Endometrium (tissue), 2 donors: ENCODE measurements around the gene RPS25.
"Not testable (repeated sequence)": the region's sequence is repeated elsewhere in the genome, so short reads cannot be mapped to it uniquely, and the experiment has no call there.

Experiments
- FAIRE-seq: peaks from 2 replicates; lab custom pipeline; 2012; peaks lifted over from hg19 to GRCh38; lab: Jason Lieb, UNC
- donor health status: control.
- donor health status: control.

The RPS25 gene

DNA sequence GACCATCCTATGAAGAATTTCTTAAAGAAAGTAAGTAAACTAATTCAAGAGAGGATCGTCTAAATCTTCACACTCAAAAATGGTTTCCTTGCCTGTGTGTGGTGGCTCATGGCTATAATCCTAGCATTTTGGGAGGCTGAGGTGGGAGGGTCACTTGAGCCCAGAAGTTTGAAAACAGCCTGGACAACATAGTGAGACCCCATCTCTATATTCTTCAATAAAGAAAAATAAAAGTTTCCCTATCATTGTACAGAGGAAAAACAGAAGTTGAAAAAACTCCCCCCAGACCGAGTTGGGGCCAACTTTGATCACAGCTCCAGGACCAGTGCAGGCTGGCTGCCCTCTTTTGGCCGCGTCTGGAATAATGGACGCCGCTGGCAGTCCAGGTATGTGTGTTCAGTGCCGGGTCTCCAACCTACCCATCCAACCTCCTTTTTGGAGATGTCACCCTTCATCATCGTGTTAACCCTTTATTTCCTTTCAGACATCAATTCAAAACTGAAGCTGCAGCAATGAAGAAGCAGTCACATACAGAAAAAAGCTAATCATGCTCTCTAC, 3.0 kb downstream of the RPS25 start:
- no peak for FAIRE-seq

DNA sequence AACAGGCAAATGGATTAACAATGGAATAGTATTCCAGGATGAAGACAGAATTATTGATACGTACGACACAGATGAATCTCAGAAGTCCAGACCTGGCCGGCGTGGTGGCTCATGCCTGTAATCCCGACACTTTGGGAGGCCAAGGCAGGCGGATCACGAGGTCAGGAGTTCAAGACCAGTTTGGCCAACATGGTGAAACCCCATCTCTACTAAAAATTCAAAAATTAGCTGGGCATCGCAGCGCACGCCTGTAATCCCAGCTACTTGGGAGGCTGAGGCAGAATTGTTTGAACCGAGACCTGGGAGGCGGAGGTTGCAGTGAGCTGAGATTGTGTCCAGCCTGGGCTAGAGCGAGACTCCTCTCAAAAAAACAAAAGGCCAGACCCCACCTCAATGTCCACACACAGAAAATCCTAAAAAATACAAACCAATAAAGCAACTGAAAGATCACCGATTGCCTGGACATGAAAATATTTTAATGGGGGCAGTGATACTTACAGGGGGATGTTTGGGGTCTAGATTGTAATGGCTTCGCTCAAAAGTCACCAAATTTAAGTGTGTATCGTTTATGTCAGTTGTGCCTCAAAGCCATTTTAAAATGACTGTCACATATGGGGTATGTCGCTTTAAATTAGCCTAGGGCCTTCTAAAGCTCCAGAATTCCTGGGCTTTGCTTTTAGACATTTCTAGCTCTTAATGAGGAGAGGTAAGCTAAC, 3.8 kb downstream of the RPS25 start:
- no peak for FAIRE-seq

DNA sequence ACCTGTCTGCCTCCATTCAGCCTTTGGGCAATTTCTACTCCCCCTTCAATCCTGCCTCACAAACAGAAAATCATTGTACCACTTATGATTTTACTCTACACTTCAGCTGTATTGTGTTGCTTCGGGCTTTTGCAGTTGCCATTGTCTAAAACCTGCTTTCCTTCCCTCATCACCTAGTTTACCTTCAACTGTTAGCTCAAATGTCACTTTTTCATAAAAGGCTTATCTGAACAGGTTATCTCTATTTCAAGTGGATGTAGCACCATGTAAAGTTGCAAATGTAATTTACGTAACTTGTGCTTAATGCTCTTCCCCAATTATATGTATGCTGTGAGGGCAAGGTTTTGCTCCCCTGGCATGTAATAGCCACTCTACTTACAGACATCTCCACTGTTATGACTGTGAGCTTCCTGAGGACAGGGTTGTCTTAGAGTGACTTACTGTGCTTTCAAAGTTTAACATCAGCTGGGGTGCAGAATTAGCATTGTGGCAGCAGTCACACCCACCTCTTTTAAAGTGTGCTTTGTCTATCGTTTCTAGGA, 5.4 kb downstream of the RPS25 start:
- no peak for FAIRE-seq

DNA sequence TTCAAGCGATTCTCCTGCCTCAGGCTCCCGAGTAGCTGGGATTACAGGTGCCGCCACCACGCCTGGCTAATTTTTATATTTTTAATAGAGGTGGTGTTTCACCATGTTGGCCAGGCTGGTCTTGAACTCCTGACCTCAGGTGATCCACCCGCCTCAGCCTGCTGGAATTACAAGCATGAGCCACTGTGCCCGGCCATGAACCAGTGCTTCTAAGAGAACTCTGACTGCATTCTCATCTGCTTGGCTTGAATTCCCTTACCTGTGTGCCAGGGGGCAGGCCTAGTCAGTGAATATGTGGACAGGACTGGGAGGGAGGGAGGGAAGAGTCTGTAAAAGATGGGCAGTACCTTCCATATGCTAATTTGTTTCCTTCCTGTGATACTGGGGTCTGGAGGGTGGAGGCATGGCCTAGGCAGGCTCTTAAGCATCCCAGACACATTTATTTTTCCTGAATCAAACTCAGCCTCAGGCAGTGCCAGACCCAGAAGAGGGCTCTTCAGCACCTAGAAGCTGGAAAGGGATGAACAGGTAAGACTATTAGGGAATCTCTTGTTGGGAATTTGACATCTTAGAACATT, 6.6 kb downstream of the RPS25 start:
- FAIRE-seq, result no peak

DNA sequence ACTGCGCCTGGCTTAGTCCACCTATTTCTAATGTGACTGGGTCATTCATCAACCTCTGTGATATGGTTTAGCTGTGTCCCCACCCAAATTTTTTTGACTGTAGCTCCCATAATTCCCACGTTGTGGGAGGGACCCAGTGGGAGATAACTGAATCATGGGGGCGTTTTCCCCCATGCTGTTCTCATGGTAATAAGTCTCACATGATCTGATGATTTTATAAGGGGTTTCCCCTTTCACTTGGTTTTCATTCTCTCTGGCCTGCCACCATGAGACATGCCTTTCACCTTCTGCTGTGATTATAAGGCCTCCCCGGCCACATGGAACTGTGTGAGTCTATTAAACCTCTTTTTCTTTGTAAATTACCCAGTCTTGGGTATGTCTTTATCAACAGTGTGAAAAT, 11.5 kb downstream of the RPS25 start:
- FAIRE-seq, result no peak

DNA sequence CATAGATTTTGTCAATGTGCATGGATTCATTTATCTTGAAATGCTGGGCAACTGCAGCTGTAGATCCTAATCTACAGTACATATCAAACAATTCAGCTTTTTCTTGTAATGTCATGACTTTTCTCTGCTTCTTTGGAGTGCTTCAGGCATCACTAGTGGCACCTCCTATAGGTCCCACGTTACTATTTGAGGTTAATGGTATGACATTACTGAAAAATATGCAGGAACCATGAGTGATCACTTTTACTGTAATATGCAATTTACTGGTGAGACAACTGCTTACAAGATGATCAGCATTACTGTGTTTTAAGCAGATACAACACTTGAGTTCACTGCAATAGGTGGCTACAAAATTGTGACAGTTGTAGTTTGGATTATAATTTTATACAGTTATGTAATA, 17.2 kb downstream of the RPS25 start:
- no peak for FAIRE-seq

DNA sequence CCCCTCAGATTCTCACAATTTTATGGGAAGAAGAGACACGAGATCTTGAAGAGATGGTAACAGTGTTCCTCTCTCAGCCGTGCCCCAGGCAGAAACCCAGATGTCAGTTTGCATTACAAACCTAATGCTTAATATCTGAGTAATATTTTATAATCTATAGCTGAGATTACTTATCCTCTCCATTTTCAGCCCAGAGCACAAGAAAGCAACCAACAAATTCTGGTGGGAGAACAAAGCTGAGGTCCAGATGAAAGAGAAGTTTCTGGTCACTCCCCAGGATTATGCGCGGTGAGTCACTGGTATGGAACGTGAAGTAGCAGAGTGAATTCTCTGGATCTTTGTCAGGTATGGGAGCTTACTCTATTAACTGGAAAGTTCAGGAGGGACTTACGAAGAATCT, 19.3 kb downstream of the RPS25 start:
- no peak for FAIRE-seq

DNA sequence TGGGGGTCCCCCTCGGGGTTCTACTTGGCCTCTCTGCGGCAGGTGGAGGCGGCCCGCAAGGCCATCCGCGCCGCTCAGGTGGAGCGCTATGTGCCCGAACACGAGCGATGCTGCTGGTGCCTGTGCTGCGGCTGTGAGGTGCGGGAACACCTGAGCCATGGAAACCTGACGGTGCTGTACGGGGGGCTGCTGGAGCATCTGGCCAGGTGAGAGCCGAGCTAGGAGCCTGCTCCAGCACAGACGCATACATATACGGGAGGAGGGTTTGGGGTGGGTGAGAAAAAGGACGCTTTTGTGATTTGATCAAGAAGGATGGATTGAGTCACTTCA, 19.8 kb downstream of the RPS25 start:
- no peak for FAIRE-seq

DNA sequence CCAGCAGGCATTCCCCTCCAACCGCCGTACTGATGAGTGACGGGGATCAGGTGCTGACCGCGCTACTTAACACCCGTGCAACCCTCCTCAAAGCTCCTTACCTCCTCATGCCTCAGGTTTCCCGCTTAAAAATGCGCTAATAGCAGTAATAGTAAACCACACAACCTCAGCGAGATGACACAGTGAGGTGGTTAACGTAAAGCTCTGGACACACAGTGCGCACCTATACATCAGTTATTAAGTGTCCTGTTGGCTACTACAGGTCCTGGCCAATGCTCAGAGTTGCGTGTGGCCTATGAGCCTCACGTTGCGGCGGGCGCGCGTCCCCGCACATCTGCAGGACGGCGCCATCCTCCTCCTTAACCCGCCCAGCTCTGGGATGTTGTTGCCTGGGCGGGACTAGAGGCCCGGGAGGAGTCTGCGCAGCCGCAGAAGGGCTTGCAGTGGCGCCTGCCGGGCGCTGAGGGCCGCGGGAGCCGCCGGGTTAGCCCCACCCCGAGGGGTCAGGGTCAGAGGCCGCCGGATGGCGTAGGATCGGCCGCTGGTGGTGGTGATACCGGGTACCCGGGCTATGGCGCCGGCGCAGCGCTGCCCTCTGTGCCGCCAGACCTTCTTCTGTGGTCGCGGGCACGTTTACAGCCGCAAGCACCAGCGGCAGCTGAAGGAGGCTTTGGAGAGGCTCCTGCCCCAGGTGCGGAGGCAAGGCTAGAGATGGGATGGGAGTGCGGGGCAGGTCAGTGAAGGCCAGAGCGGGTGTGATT, 20.3 kb downstream of the RPS25 start, which contains the start of gene CENATAC:
CENATAC (plus strand) TSS at position 512 of the 761 bp plus-strand sequence; CDS start at position 572, 60 bp downstream.
- FAIRE-seq, result no peak

DNA sequence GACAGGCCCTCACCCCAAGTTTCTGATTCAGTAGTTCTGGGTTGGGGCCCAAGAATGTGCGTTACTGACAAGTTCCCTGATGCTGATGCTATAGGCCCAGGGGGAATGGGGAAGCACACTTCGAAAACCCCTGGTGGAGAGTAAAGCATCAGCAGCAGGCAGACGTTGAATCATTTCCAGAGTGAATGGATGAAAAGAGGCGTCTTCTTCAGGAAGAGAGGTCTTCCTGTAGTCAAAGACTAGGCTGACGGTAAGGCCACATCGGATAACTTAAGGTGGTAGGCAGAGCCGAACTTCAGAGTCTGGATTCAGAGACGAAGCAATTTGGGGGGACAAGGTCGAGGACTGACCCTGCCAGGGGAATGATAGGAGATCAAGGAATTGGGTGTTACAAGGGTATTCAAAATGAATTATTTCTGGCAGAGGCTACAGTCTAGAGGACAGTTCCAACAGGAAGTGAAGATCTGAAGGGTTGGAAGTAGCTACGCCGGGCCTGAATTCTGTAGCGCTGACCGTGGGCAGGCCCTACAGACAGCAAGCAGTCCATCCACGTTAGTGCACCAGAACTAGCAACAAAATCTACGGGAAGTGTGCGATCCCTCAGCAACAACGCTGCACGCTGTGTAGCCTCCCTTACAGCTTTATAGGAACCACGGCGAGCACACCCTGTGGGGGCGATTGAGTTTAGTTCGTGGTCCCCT, 21.1 kb downstream of the RPS25 start:
- no peak for FAIRE-seq

DNA sequence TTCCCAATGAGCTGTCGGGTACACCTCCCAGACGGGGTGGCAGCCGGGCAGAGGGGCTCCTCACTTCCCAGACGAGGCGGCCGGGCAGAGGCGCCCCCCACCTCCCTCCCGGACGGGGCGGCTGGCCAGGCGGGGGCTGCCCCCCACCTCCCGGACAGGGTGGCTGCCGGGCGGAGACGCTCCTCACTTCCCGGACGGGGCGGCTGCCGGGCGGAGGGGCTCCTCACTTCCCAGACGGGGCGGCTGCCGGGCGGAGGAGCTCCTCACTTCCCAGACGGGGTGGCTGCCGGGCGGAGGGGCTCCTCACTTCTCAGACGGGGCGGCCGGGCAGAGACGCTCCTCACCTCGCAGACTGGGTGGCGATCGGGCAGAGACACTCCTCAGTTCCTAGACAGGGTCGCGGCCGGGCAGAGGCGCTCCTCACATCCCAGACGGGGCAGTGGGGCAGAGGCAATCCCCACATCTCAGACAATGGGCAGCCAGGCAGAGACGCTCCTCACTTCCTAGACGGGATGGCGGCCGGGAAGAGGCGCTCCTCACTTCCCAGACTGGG, 26.6 kb downstream of the RPS25 start:
- not testable (repeated sequence) for FAIRE-seq

DNA sequence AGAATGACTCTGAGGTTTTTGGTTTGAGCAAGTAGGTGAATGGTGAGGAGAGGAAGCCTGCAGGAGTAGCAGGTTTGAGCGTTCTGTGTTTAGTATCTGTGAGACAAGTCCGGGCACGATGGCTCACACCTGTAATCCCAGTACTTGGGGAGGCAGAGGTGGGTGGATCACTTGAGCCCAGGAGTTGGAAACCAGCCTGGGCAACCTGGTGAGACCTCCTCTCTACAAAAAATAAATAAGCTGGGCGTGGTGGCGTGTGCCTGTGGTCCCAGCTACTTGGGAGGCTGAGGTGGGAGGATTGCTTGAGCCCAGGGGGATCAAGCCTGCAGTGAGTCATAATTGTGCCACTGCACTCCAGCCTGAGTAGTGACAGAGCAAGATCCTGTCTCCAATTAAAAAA, 29.9 kb downstream of the RPS25 start:
- no peak for FAIRE-seq

DNA sequence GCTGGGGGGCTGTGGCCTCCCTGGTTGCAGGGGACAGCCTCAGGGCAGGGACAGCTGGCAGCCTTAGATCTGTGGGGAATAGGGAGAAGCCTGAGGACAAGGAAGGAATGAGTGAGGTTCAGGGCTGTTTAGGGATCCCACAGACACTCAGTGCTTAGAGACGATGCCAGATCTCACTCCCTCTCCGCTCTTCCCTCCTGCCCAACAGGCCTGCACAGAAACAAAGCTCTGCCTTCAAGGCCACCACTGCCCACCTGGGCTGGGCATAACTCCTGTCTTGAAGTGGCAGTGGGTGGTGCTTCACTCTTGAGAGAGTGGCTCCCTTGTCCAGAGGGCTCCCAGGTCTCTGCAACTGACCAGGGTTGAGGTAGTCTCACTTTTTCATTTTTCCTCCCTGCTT, 33.3 kb downstream of the RPS25 start:
- FAIRE-seq, result no peak

DNA sequence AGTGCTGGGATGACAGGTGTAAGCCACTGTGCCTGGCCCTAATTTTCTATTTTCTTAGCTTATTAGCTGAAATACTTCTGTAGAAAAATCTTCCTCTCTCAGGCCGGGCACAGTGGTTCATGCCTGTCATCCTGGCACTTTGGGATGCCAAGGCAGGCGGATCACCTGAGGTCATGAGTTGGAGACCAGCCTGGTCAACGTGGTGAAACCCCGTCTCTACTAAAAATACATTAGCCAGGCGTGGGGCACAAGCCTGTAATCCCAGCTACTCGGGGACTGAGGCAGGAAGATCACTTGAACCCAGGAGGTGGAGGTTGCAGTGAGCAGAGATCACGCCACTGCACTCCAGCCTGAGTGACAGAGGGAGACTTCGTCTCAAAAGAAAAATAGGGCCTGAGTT, 33.8 kb downstream of the RPS25 start:
- not testable (repeated sequence) for FAIRE-seq

DNA sequence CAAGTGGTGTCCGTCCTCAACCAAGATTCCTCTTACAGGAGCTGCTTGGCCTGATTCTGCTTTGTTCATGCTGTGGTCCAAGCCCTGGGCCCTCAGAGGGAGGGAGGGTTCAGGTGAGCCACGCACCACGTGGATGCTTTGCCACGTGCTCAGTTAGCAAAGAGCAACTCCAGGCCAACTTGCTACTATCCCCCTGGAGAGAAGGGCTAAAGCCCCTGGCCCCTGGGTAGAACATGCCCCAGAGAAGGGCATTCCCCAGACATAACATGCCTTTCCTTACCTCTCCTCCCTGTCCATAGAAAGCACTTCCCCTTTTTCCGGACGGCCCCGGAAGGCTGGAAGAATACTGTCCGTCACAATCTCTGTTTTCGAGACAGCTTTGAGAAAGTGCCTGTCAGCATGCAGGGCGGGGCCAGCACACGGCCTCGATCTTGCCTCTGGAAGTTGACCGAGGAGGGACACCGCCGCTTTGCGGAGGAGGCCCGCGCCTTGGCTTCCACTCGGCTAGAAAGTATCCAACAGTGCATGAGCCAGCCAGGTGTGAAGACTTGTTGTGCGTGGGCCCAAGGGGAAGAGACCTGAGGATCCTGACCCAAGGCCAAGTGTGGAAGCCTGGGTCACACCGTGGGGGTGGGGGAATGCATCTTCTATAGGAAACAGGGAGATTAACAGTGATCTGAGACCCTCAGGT, 37.8 kb downstream of the RPS25 start:
- no peak for FAIRE-seq

DNA sequence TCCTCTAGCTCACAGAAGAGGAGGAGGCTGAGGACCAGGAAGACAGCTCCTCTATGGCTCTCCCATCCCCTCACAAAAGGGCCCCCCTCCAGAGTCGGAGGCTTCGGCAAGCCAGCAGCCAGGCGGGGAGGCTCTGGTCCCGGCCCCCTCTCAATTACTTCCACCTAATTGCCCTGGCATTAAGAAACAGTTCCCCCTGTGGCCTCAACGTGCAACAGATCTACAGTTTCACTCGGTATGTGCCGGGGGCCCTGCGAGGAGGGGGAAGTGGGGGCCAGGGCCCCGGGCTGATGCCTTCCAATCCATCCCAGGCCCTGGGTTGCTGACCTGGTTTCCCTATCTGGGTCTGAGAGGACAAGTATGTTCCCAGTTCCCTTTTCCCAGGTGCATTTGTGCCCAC, 38.7 kb downstream of the RPS25 start:
- FAIRE-seq, result no peak

DNA sequence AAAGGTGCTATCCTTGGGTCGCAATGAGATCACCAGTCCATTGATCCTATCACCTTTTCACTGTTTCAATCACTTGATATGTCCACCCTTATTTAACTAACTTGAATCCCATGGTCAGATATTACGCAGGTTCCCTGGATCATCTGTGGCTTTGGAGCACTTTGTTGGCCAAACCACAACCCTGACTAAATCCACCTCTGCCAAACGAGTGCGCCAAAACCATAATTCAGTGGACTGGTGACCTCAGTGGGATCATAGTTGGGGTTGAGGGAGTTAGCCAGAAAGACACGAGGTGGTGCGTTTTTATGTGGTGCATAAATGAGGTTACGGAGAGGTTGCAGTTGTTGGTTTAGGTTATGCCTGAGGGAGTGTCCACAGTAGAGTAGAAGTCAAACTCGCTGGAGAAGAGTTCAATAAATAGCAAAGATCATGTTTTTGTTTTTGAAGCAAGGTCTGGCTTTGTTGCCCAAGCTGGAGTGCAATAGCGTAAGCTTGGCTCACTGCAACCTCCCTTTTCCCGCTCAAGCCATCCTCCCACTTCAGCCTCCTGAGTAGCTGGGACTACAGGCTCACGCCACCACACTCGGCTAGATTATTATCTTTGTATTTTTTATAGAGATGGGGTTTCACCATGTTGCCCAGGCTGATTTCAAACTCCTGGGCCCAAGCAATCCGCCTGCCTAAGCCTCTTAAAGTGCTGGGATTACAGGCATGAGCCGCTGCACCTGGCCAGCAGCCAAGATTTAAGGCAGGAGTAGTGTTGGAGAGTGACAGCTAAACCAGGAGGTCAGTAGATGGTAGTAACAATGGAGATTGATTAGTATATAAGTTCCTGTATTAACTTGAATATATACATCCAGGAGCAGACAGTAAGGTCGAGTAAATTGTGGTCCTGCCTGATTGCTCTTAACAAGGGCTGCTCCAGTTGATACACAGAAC, 42.1 kb downstream of the RPS25 start:
- FAIRE-seq, result no peak

DNA sequence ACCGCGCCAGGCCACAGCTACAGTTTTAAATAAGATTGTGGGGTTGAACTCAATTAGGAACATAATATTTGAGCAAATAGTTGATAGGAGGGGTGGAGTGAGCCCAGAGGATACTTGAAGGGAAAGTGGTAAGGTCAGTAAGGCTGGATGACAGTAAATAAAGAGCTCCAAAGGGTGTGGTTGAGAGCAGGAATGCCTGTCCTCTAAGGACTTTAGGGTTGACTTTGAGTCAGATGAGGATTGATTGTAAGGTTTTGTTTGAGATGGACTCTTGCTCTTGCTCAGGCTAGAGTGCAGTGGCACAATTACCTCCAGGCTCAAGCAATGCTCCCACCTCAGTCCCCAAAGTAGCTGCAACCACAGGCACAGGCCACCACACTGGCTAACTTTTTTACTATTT, 44.2 kb downstream of the RPS25 start:
- no peak for FAIRE-seq

DNA sequence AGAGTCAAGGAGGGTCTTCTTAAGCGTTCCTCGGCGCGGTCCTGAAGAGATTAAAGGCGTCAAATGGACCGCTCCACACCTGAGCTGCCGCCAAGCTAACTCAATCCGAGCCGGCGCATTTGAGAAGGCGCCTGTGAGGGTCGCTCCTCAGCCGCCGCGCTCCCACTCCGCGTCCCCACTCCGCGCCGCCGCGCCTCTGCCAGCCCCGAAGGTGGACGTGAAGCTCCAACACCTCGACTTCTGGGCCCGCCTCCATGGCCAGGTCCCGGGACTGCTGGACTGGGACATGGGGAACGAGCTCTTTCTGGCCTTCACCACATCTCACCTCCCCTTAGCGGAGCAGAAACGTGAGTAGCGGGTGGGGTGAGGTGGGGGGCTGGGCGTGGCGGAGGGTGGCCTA, 46.5 kb downstream of the RPS25 start, which contains the start of gene FOXR1:
FOXR1 (plus strand) TSS at position 116 of the 400 bp plus-strand sequence; CDS start at position 287, 171 bp downstream.
- FAIRE-seq, result no peak

DNA sequence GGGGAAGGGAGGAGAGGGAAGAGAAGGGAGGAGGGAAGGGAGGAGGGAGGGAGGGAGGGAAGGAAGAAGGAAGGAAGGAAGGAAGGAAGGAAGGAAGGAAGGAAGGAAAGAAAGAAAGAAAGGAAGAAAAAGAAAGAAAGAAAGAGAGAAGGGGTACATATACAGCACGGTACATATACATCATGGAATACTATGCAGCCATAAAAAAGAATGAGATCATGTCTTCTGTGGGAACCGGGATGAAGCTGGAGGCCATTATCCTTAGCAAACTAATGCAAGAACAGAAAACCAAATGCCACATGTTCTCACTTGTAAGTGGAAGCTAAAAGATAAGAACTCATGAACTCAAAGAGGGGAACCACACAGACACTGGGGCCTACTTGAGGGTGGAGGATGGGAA, 48.6 kb downstream of the RPS25 start:
- FAIRE-seq, result not testable (repeated sequence)
